ENCODE data around the gene SDHD. TPM values are rescaled to one million over a fixed set of nuclear protein-coding genes. Genes with fewer than 3 reads are reported as not detected.

The SDHD gene
- total RNA-seq: 10 to 100 TPM; 77.0 to 78.7 TPM

GRCh38 chr11:112086422-112087191, at the start of gene SDHD, which contains the start of gene TIMM8B:
Gene SDHD, plus strand, starts transcription at chr11:112086873. Its CDS starts 35 bp downstream, at chr11:112086908.
Gene TIMM8B, minus strand, starts transcription at chr11:112086756. Its CDS starts 33 bp downstream, at chr11:112086723.

GRCh38 chr11:112073941-112074811, 12.5 kb upstream of the SDHD start, which contains the start of the genes NKAPD1 and PIH1D2:
Gene NKAPD1, plus strand, starts transcription at chr11:112074299. Its CDS starts 1,276 bp downstream, at chr11:112075575.
Gene PIH1D2, minus strand, starts transcription at chr11:112074017. Its CDS starts 843 bp downstream, at chr11:112073174.

Other genes starting within 250 kb of the SDHD start
- 10 to 100 TPM; 20.3 to 22.0 TPM for gene ALG9, start 215.3 kb upstream of the SDHD start, total RNA-seq
- 1 to 10 TPM; 3.8 to 4.1 TPM for gene FDXACB1, start 207.7 kb upstream of the SDHD start, total RNA-seq
- 10 to 100 TPM; 20.3 to 23.9 TPM for gene CFAP68, start 207.3 kb upstream of the SDHD start, total RNA-seq
- not detected for gene CRYAB, start 175.1 kb upstream of the SDHD start, total RNA-seq
- gene HSPB2, start 174.1 kb upstream of the SDHD start, total RNA-seq: not detected
- gene C11orf52, start 168.0 kb upstream of the SDHD start, total RNA-seq: not detected
- 1 to 10 TPM; 2.5 to 3.0 TPM for gene DIXDC1, start 149.5 kb upstream of the SDHD start, total RNA-seq
- gene DLAT, start 61.5 kb upstream of the SDHD start, total RNA-seq: 10 to 100 TPM; 22.9 to 23.6 TPM
- gene PIH1D2, start 12.9 kb upstream of the SDHD start, total RNA-seq: under 1 TPM; 0.17 to 0.28 TPM
- gene NKAPD1, start 12.6 kb upstream of the SDHD start, total RNA-seq: 10 to 100 TPM; 23.8 to 24.1 TPM
- gene TIMM8B, start 117 bp upstream of the SDHD start, total RNA-seq: 10 to 100 TPM; 41.6 to 43.7 TPM
- gene IL18, start 77.2 kb downstream of the SDHD start, total RNA-seq: not detected
- gene TEX12, start 80.5 kb downstream of the SDHD start, total RNA-seq: under 1 TPM; 0.33 to 0.51 TPM
- 1 to 10 TPM; 1.6 to 1.9 TPM for gene BCO2, start 88.6 kb downstream of the SDHD start, total RNA-seq
- 10 to 100 TPM; 15.3 to 19.8 TPM for gene PTS, start 139.6 kb downstream of the SDHD start, total RNA-seq
- gene PLET1, start 174.0 kb downstream of the SDHD start, total RNA-seq: not detected